GM10248 (cell line): ENCODE data around the gene RENBP.

Source experiments
- CTCF ChIA-PET: fragments of 300-600 bp; sonication (Branson Sonifier 250); formaldehyde crosslinking; extraction: SDS; loops from one replicate; lab custom pipeline; 2021; ENCODE audit warnings: antibody characterized with exemption; lab: Yijun Ruan, JAX
- POLR2A ChIA-PET: fragments of 350-650 bp; sonication (Branson Sonifier 250); formaldehyde crosslinking; extraction: SDS; loops from one replicate; lab custom pipeline; 2020; ENCODE audit warnings: antibody characterized with exemption; lab: Yijun Ruan, JAX
- DNase-seq: peaks from one replicate; pipeline ENCODE4 v3.0.0; 2012; ENCODE audit errors: extremely low spot score
- CTCF ChIP-seq: IDR thresholded peaks from 2 replicates; pipeline ENCODE4 v1.5.1; 2012; ENCODE audit warnings: mild to moderate bottlenecking, low read depth; ENCODE audit errors: extremely low read depth, missing control alignments, control extremely low read depth

RENBP gene

GRCh38 chrX:153913701-153914100 is 30.7 kb downstream of the RENBP start:
- no peak for TF ChIP-seq CTCF
- CTCF ChIA-PET = interaction anchor here (1.6 kb wide), 1 partner anchor 9 kb away, joined by 5 read pairs; no protein-coding TSS in a partner anchor
- DNase-seq = no peak
- POLR2A ChIA-PET = no interaction called here

GRCh38 chrX:153913211-153913610 is 31.2 kb downstream of the RENBP start:
- DNase-seq = no peak
- ChIA-PET CTCF (interaction anchor here (1.6 kb wide), 1 partner anchor 10 kb away, joined by 5 read pairs; no protein-coding TSS in a partner anchor), POLR2A (no interaction called here)
- TF ChIP-seq CTCF = no peak

- ChIA-PET CTCF (interaction anchor here (3.6 kb wide), 1 partner anchor 11 kb away, joined by 26 read pairs; no protein-coding TSS in a partner anchor), POLR2A (no interaction called here)
- DNase-seq = no peak
These were observed 32.6 kb downstream of the RENBP start for GRCh38 chrX:153911798-153912197.

GRCh38 chrX:153910446-153910845 is 34.0 kb downstream of the RENBP start:
- no peak for DNase-seq
- TF ChIP-seq CTCF = no peak
- POLR2A ChIA-PET = interaction anchor here (0.6 kb wide), 1 partner anchor 47 kb away, joined by 5 read pairs; no protein-coding TSS in a partner anchor
- CTCF ChIA-PET = interaction anchor here (1.1 to 3.6 kb wide), 2 partner anchors 12 to 34 kb away, joined by 3 to 26 read pairs; partner anchors contain the start of gene RENBP

More at GRCh38 chrX:153911798-153912197, 32.6 kb downstream of the RENBP start:
- TF ChIP-seq CTCF = no peak

GRCh38 chrX:153909980-153910360 is 34.5 kb downstream of the RENBP start:
- ChIA-PET CTCF (interaction anchor here (1.1 to 3.6 kb wide), 2 partner anchors 13 to 35 kb away, joined by 3 to 26 read pairs; partner anchors contain the start of gene RENBP), POLR2A (no interaction called here)
- TF ChIP-seq CTCF = no peak
- no peak for DNase-seq

GRCh38 chrX:153909024-153909979 is 35.1 kb downstream of the RENBP start:
- POLR2A ChIA-PET = no interaction called here
- peak; percentile 50 for DNase-seq
- CTCF ChIA-PET = interaction anchor here (1.1 to 3.6 kb wide), 3 partner anchors 13 to 38 kb away, joined by 3 to 26 read pairs (median 3); partner anchors contain the start of gene RENBP
- no peak for TF ChIP-seq CTCF
